ENCODE measurements around the gene USP14.

USP14 gene

GRCh38 chr18:160831-161570 is 2.6 kb downstream of the USP14 start:
- no peak overlapping the region for H3K27ac ChIP-seq (ENCODE audit: low read depth, low read length, severe bottlenecking)
- peaks cover 42% of the 10 kb centered on the region for H3K36me3 ChIP-seq (ENCODE audit: control insufficient read depth, insufficient read depth, low read length)
- H3K4me3 ChIP-seq (ENCODE audit: extremely low read depth, insufficient read depth, low read length, poor library complexity, severe bottlenecking), result no peak overlapping the region
- peaks cover 5% of the 10 kb centered on the region for H3K4me1 ChIP-seq (ENCODE audit: control insufficient read depth, insufficient read depth, low read length, poor library complexity, severe bottlenecking)
- no peaks in the 10 kb centered on the region for H3K9me3 ChIP-seq (ENCODE audit: control insufficient read depth, low read length)
- WGBS, 2 experiments (ENCODE audit: insufficient coverage in 2 of 2), result 88 to 97% methylated on average over 4 to 10 of the region's 11 CpGs

GRCh38 chr18:172361-172760 is 14.0 kb downstream of the USP14 start:
- H3K36me3 ChIP-seq (ENCODE audit: control insufficient read depth, insufficient read depth, low read length), result peaks cover 78% of the 10 kb centered on the region
- no peak overlapping the region for H3K4me3 ChIP-seq (ENCODE audit: extremely low read depth, insufficient read depth, low read length, poor library complexity, severe bottlenecking)
- no peaks in the 10 kb centered on the region for H3K4me1 ChIP-seq (ENCODE audit: control insufficient read depth, insufficient read depth, low read length, poor library complexity, severe bottlenecking)
- no peak overlapping the region for H3K27ac ChIP-seq (ENCODE audit: low read depth, low read length, severe bottlenecking)
- no peaks in the 10 kb centered on the region for H3K9me3 ChIP-seq (ENCODE audit: control insufficient read depth, low read length)
- WGBS, 2 experiments (ENCODE audit: insufficient coverage in 2 of 2), result 91 to 93% methylated on average over 4 to 5 of the region's 5 CpGs

GRCh38 chr18:179499-179898 is 21.1 kb downstream of the USP14 start:
- H3K27ac ChIP-seq (ENCODE audit: low read depth, low read length, severe bottlenecking), result no peak overlapping the region
- WGBS, 2 experiments (ENCODE audit: insufficient coverage in 2 of 2), result no CpG with 5 or more reads among the region's 5 CpGs
- H3K36me3 ChIP-seq (ENCODE audit: control insufficient read depth, insufficient read depth, low read length), result peaks cover 59% of the 10 kb centered on the region
- no peak overlapping the region for H3K4me3 ChIP-seq (ENCODE audit: extremely low read depth, insufficient read depth, low read length, poor library complexity, severe bottlenecking)
- H3K9me3 ChIP-seq (ENCODE audit: control insufficient read depth, low read length), result no peaks in the 10 kb centered on the region
- no peaks in the 10 kb centered on the region for H3K4me1 ChIP-seq (ENCODE audit: control insufficient read depth, insufficient read depth, low read length, poor library complexity, severe bottlenecking)

- H3K9me3 ChIP-seq (ENCODE audit: control insufficient read depth, low read length), result no peaks in the 10 kb centered on the region
- H3K4me1 ChIP-seq (ENCODE audit: control insufficient read depth, insufficient read depth, low read length, poor library complexity, severe bottlenecking), result no peaks in the 10 kb centered on the region
- H3K4me3 ChIP-seq (ENCODE audit: extremely low read depth, insufficient read depth, low read length, poor library complexity, severe bottlenecking), result no peak overlapping the region
- peaks cover 61% of the 10 kb centered on the region for H3K36me3 ChIP-seq (ENCODE audit: control insufficient read depth, insufficient read depth, low read length)
- no peak overlapping the region for H3K27ac ChIP-seq (ENCODE audit: low read depth, low read length, severe bottlenecking)
These were observed 23.4 kb downstream of the USP14 start for GRCh38 chr18:181711-182110.

- WGBS, 2 experiments (ENCODE audit: insufficient coverage in 2 of 2), result no CpG with 5 or more reads among the region's 1 CpG
- Histone ChIP-seq H3K9me3 (ENCODE audit: control insufficient read depth, low read length) (no peaks in the 10 kb centered on the region), H3K4me3 (ENCODE audit: extremely low read depth, insufficient read depth, low read length, poor library complexity, severe bottlenecking) (no peak overlapping the region), H3K27ac (ENCODE audit: low read depth, low read length, severe bottlenecking) (no peak overlapping the region), H3K4me1 (ENCODE audit: control insufficient read depth, insufficient read depth, low read length, poor library complexity, severe bottlenecking) (no peaks in the 10 kb centered on the region), H3K36me3 (ENCODE audit: control insufficient read depth, insufficient read depth, low read length) (peaks cover 50% of the 10 kb centered on the region)
These were observed 25.4 kb downstream of the USP14 start for GRCh38 chr18:183769-184168.

GRCh38 chr18:189254-189653 is 30.9 kb downstream of the USP14 start:
- Histone ChIP-seq H3K9me3 (ENCODE audit: control insufficient read depth, low read length) (no peaks in the 10 kb centered on the region), H3K4me1 (ENCODE audit: control insufficient read depth, insufficient read depth, low read length, poor library complexity, severe bottlenecking) (no peaks in the 10 kb centered on the region), H3K36me3 (ENCODE audit: control insufficient read depth, insufficient read depth, low read length) (peaks cover 21% of the 10 kb centered on the region), H3K27ac (ENCODE audit: low read depth, low read length, severe bottlenecking) (no peak overlapping the region), H3K4me3 (ENCODE audit: extremely low read depth, insufficient read depth, low read length, poor library complexity, severe bottlenecking) (no peak overlapping the region)
- WGBS, 2 experiments (ENCODE audit: insufficient coverage in 2 of 2), result 100% methylated on average over 3 of the region's 5 CpGs; no CpG with 5 or more reads in 1 of the 2 experiments

- Histone ChIP-seq H3K36me3 (ENCODE audit: control insufficient read depth, insufficient read depth, low read length) (peaks cover 29% of the 10 kb centered on the region), H3K27ac (ENCODE audit: low read depth, low read length, severe bottlenecking) (no peak overlapping the region), H3K4me3 (ENCODE audit: extremely low read depth, insufficient read depth, low read length, poor library complexity, severe bottlenecking) (no peak overlapping the region), H3K4me1 (ENCODE audit: control insufficient read depth, insufficient read depth, low read length, poor library complexity, severe bottlenecking) (no peaks in the 10 kb centered on the region), H3K9me3 (ENCODE audit: control insufficient read depth, low read length) (no peaks in the 10 kb centered on the region)
- WGBS, 2 experiments (ENCODE audit: insufficient coverage in 2 of 2), result no CpG with 5 or more reads among the region's 1 CpG
These were observed 33.4 kb downstream of the USP14 start for GRCh38 chr18:191725-192124.

- no peak overlapping the region for H3K27ac ChIP-seq (ENCODE audit: low read depth, low read length, severe bottlenecking)
- H3K36me3 ChIP-seq (ENCODE audit: control insufficient read depth, insufficient read depth, low read length), result peaks cover 37% of the 10 kb centered on the region
- no peaks in the 10 kb centered on the region for H3K4me1 ChIP-seq (ENCODE audit: control insufficient read depth, insufficient read depth, low read length, poor library complexity, severe bottlenecking)
- no peak overlapping the region for H3K4me3 ChIP-seq (ENCODE audit: extremely low read depth, insufficient read depth, low read length, poor library complexity, severe bottlenecking)
- no CpG with 5 or more reads among the region's 7 CpGs for WGBS, 2 experiments (ENCODE audit: insufficient coverage in 2 of 2)
- no peaks in the 10 kb centered on the region for H3K9me3 ChIP-seq (ENCODE audit: control insufficient read depth, low read length)
These were observed 34.4 kb downstream of the USP14 start for GRCh38 chr18:192801-193200.

GRCh38 chr18:195651-196050 is 37.3 kb downstream of the USP14 start:
- H3K36me3 ChIP-seq (ENCODE audit: control insufficient read depth, insufficient read depth, low read length), result peaks cover 58% of the 10 kb centered on the region
- no peaks in the 10 kb centered on the region for H3K4me1 ChIP-seq (ENCODE audit: control insufficient read depth, insufficient read depth, low read length, poor library complexity, severe bottlenecking)
- no peak overlapping the region for H3K27ac ChIP-seq (ENCODE audit: low read depth, low read length, severe bottlenecking)
- WGBS, 2 experiments (ENCODE audit: insufficient coverage in 2 of 2), result no CpG with 5 or more reads among the region's 1 CpG
- H3K4me3 ChIP-seq (ENCODE audit: extremely low read depth, insufficient read depth, low read length, poor library complexity, severe bottlenecking), result no peak overlapping the region
- no peaks in the 10 kb centered on the region for H3K9me3 ChIP-seq (ENCODE audit: control insufficient read depth, low read length)

GRCh38 chr18:199214-199613 is 40.9 kb downstream of the USP14 start:
- 94 to 95% methylated on average over 2 to 3 of the region's 3 CpGs for WGBS, 2 experiments (ENCODE audit: insufficient coverage in 2 of 2)
- Histone ChIP-seq H3K36me3 (ENCODE audit: control insufficient read depth, insufficient read depth, low read length) (peaks cover 75% of the 10 kb centered on the region), H3K27ac (ENCODE audit: low read depth, low read length, severe bottlenecking) (no peak overlapping the region)

GRCh38 chr18:199768-200167 is 41.4 kb downstream of the USP14 start:
- peaks cover 79% of the 10 kb centered on the region for H3K36me3 ChIP-seq (ENCODE audit: control insufficient read depth, insufficient read depth, low read length)
- no peak overlapping the region for H3K27ac ChIP-seq (ENCODE audit: low read depth, low read length, severe bottlenecking)
- no peaks in the 10 kb centered on the region for H3K4me1 ChIP-seq (ENCODE audit: control insufficient read depth, insufficient read depth, low read length, poor library complexity, severe bottlenecking)
- 80% methylated on average over 2 of the region's 2 CpGs; no CpG with 5 or more reads in 1 of the 2 experiments for WGBS, 2 experiments (ENCODE audit: insufficient coverage in 2 of 2)
- H3K4me3 ChIP-seq (ENCODE audit: extremely low read depth, insufficient read depth, low read length, poor library complexity, severe bottlenecking), result no peak overlapping the region
- no peaks in the 10 kb centered on the region for H3K9me3 ChIP-seq (ENCODE audit: control insufficient read depth, low read length)

More at GRCh38 chr18:199214-199613, 40.9 kb downstream of the USP14 start:
- Histone ChIP-seq H3K4me1 (ENCODE audit: control insufficient read depth, insufficient read depth, low read length, poor library complexity, severe bottlenecking) (no peaks in the 10 kb centered on the region), H3K9me3 (ENCODE audit: control insufficient read depth, low read length) (no peaks in the 10 kb centered on the region), H3K4me3 (ENCODE audit: extremely low read depth, insufficient read depth, low read length, poor library complexity, severe bottlenecking) (no peak overlapping the region)
